NCI-H128 (cell line): ENCODE measurements around the gene RANBP1.
A peak's percentile ranks its signal among the peaks of the same experiment; 100 is the strongest.
"Not testable (repeated sequence)": the region's sequence is repeated elsewhere in the genome, so short reads cannot be mapped to it uniquely, and the experiment has no call there.

Source experiments
- DNase-seq: peaks from one replicate; lab custom pipeline; 2025; ENCODE audit not compliant: unreplicated experiment; lab: John Stamatoyannopoulos, UW

The RANBP1 gene

GRCh38 chr22:20115691-20116375, at the start of gene RANBP1:
RANBP1 (plus strand) TSS chr22:20116104; CDS start chr22:20116185, 81 bp downstream.
- DNase-seq: no peak

GRCh38 chr22:20066617-20067383, 49.1 kb upstream of the RANBP1 start:
- DNase-seq: no peak

- not testable (repeated sequence) for DNase-seq
Observed at GRCh38 chr22:20067384-20067682, 48.6 kb upstream of the RANBP1 start.

GRCh38 chr22:20068640-20069039, 47.3 kb upstream of the RANBP1 start:
- no peak for DNase-seq

- DNase-seq: no peak
Observed at GRCh38 chr22:20069331-20070042, 46.4 kb upstream of the RANBP1 start.

- no peak for DNase-seq
Observed at GRCh38 chr22:20071524-20071972, 44.4 kb upstream of the RANBP1 start.

- no peak for DNase-seq
Observed at GRCh38 chr22:20076627-20077172, 39.2 kb upstream of the RANBP1 start.

GRCh38 chr22:20079745-20080444, 36.0 kb upstream of the RANBP1 start, which contains the start of gene DGCR8:
DGCR8 (plus strand) TSS chr22:20080241; CDS start chr22:20085964, 5,723 bp downstream.
- DNase-seq: peak; percentile 83

- no peak for DNase-seq
Observed at GRCh38 chr22:20080445-20080775, 35.5 kb upstream of the RANBP1 start.

- no peak for DNase-seq
Observed at GRCh38 chr22:20080776-20081654, 34.9 kb upstream of the RANBP1 start.

- no peak for DNase-seq
Observed at GRCh38 chr22:20083157-20083890, 32.6 kb upstream of the RANBP1 start.

- DNase-seq: no peak
Observed at GRCh38 chr22:20083891-20084546, 31.9 kb upstream of the RANBP1 start.

- no peak for DNase-seq
Observed at GRCh38 chr22:20084547-20085413, 31.1 kb upstream of the RANBP1 start.

GRCh38 chr22:20085651-20086050, 30.3 kb upstream of the RANBP1 start:
- DNase-seq: no peak

- DNase-seq: no peak
Observed at GRCh38 chr22:20086101-20086599, 29.8 kb upstream of the RANBP1 start.

- DNase-seq: no peak
Observed at GRCh38 chr22:20086763-20087162, 29.1 kb upstream of the RANBP1 start.

- DNase-seq: no peak
Observed at GRCh38 chr22:20087319-20088262, 28.3 kb upstream of the RANBP1 start.
